HG02588 (cell line): ENCODE measurements around the gene TMEM185B.
A peak's percentile ranks its signal among the peaks of the same experiment; 100 is the strongest.
"Not testable (repeated sequence)": the region's sequence is repeated elsewhere in the genome, so short reads cannot be mapped to it uniquely, and the experiment has no call there.

Experiments used
- ATAC-seq: cut with Tn5 transposase; IDR thresholded peaks from one replicate; pipeline ENCODE4 v1.9.1; 2021; ENCODE audit warnings: mild to moderate bottlenecking, moderate library complexity; ENCODE audit not compliant: unreplicated experiment

The TMEM185B gene

GRCh38 chr2:120223034-120223912 lies at the start of gene TMEM185B:
TMEM185B (minus strand) TSS chr2:120223400; CDS start chr2:120222976, 424 bp downstream.
- ATAC-seq, result peak; percentile 91

GRCh38 chr2:120271711-120272379 lies 48.6 kb upstream of the TMEM185B start:
- no peak for ATAC-seq

GRCh38 chr2:120269816-120270215 lies 46.6 kb upstream of the TMEM185B start:
- ATAC-seq, result no peak

- ATAC-seq, result no peak
These were observed 46.0 kb upstream of the TMEM185B start for GRCh38 chr2:120269076-120269744.

GRCh38 chr2:120267348-120267747 lies 44.1 kb upstream of the TMEM185B start:
- no peak for ATAC-seq

- no peak for ATAC-seq
These were observed 41.8 kb upstream of the TMEM185B start for GRCh38 chr2:120265006-120265405.

GRCh38 chr2:120262761-120263428 lies 39.7 kb upstream of the TMEM185B start:
- ATAC-seq, result no peak

GRCh38 chr2:120262150-120262549 lies 39.0 kb upstream of the TMEM185B start:
- no peak for ATAC-seq

GRCh38 chr2:120261387-120262006 lies 38.3 kb upstream of the TMEM185B start:
- peak; percentile 95 for ATAC-seq

- no peak for ATAC-seq
These were observed 37.5 kb upstream of the TMEM185B start for GRCh38 chr2:120260736-120261135.

GRCh38 chr2:120259939-120260338 lies 36.7 kb upstream of the TMEM185B start:
- not testable (repeated sequence) for ATAC-seq

GRCh38 chr2:120258196-120258595 lies 35.0 kb upstream of the TMEM185B start:
- ATAC-seq, result no peak

GRCh38 chr2:120257522-120257921 lies 34.3 kb upstream of the TMEM185B start:
- no peak for ATAC-seq

- ATAC-seq, result no peak
These were observed 33.4 kb upstream of the TMEM185B start for GRCh38 chr2:120256651-120257000.

- ATAC-seq, result no peak
These were observed 32.9 kb upstream of the TMEM185B start for GRCh38 chr2:120255986-120256650.

GRCh38 chr2:120255071-120255470 lies 31.9 kb upstream of the TMEM185B start:
- ATAC-seq, result no peak

- no peak for ATAC-seq
These were observed 31.0 kb upstream of the TMEM185B start for GRCh38 chr2:120254178-120254577.

GRCh38 chr2:120253021-120253882 lies 30.1 kb upstream of the TMEM185B start:
- ATAC-seq, result peak; percentile 25
